HCT116 (cell line): ENCODE results near the gene EMX1. TPM values are rescaled to one million over a fixed set of nuclear protein-coding genes. Genes with fewer than 3 reads are reported as not detected.

Experiments used
- ATAC-seq: fragments of 200-7000 bp; cut with Tn5 transposase; 2 replicates; pipeline ENCODE4 v1.9.1; 2020; ENCODE audit warnings: mild to moderate bottlenecking, moderate library complexity
- BruUV-seq: library from RNA; stranded (reverse); fragments of 400-500 nt; replicated peaks from 2 replicates; lab custom pipeline; 2021; lab: Mats Ljungman, UMichigan
- CTCF ChIA-PET: fragments of 300-600 bp; sonication (Branson Sonifier 250); formaldehyde crosslinking; loops from one replicate; lab custom pipeline; 2021; ENCODE audit warnings: antibody characterized with exemption; lab: Charles Lee
- POLR2A ChIA-PET: fragments of 300-600, 350-600 bp; sonication (Branson Sonifier 250); formaldehyde crosslinking; loops from one replicate; lab custom pipeline; 2021; ENCODE audit warnings: antibody characterized with exemption; lab: Charles Lee
- RAD21 ChIA-PET, 2 experiments: fragments of 300-600 bp; sonication (Branson Sonifier 250); formaldehyde crosslinking; loops; one replicate each; lab custom pipeline; 2023; ENCODE audit warnings: low total read pairs in 2 of 2; ENCODE audit not compliant: uncharacterized antibody in 2 of 2, unreplicated experiment in 2 of 2, low non-redundant PET in 1 of 2; lab: Charles Lee
- DNase-seq: peaks from one replicate; pipeline ENCODE4 v3.0.0-alpha.2; 2010; ENCODE audit warnings: low read depth, low spot score
- H2AFZ ChIP-seq: fragments of 200-600 bp; shearing (Covaris generic), sonication (generic); 2 replicates; pipeline ENCODE4 v1.6.1; 2017; ENCODE audit warnings: low read depth, mixed run types, mixed read lengths, antibody characterized with exemption, low read length; ENCODE audit not compliant: poor library complexity, severe bottlenecking
- H3K27ac ChIP-seq: 2 replicates; pipeline ENCODE4 v1.5.1; 2012; ENCODE audit warnings: low read depth, low read length
- H3K27me3 ChIP-seq: fragments of 200-600 bp; sonication (generic); 2 replicates; pipeline ENCODE4 v1.6.1; 2016; ENCODE audit warnings: mixed run types, low read length, mixed read lengths; ENCODE audit not compliant: insufficient read depth
- H3K36me3 ChIP-seq, 2 experiments: fragments of 200-500 bp in 1 of 2; fragments of 200-600 bp in 1 of 2; sonication (Bioruptor generic) in 1 of 2; sonication (generic) in 1 of 2; 2 replicates each; pipeline versions ENCODE4 v1.5.1 to v1.6.1; 2014 to 2016; ENCODE audit warnings: low read length in 2 of 2, inconsistent platforms in 1 of 2, mixed read lengths in 1 of 2, mixed run types in 1 of 2; ENCODE audit not compliant: insufficient read depth in 2 of 2, control insufficient read depth in 1 of 2
- H3K4me1 ChIP-seq, 2 experiments: fragments of 200-600 bp in 1 of 2; sonication (generic) in 1 of 2; 2 replicates each; pipeline versions ENCODE4 v1.5.1 to v1.6.1; 2012 to 2017; ENCODE audit warnings: low read length in 2 of 2, inconsistent platforms in 1 of 2, mild to moderate bottlenecking in 1 of 2, mixed read lengths in 1 of 2, mixed run types in 1 of 2, moderate library complexity in 1 of 2; ENCODE audit not compliant: insufficient read depth in 2 of 2, control insufficient read depth in 1 of 2
- H3K4me2 ChIP-seq: fragments of 200-600 bp; sonication (generic); 2 replicates; pipeline ENCODE4 v1.6.1; 2017; ENCODE audit warnings: mixed run types, low read length, mixed read lengths
- H3K4me3 ChIP-seq, 2 experiments: fragments of 200-600 bp in 1 of 2; sonication (generic) in 1 of 2; replicated peaks in 1 of 2; 2 replicates each; pipeline ENCODE4 v1.5.1; 2011 to 2016; ENCODE audit warnings: low read length in 2 of 2, control low read depth in 1 of 2, low read depth in 1 of 2, mild to moderate bottlenecking in 1 of 2, mixed read lengths in 1 of 2, mixed run types in 1 of 2
- H3K79me2 ChIP-seq: fragments of 200-600 bp; sonication (generic); 2 replicates; pipeline ENCODE4 v1.6.1; 2017; ENCODE audit warnings: mild to moderate bottlenecking, mixed run types, low read length, moderate library complexity, mixed read lengths; ENCODE audit not compliant: insufficient read depth
- H3K9ac ChIP-seq: fragments of 200-600 bp; sonication (generic); 2 replicates; pipeline ENCODE4 v1.6.1; 2016; ENCODE audit warnings: low read length, mixed read lengths
- H3K9me2 ChIP-seq: fragments of 200-600 bp; sonication (generic), shearing (Covaris generic); 2 replicates; pipeline ENCODE4 v1.6.1; 2017; ENCODE audit warnings: mixed run types, mild to moderate bottlenecking, moderate library complexity; ENCODE audit not compliant: insufficient read depth
- H3K9me3 ChIP-seq, 2 experiments: fragments of 200-500 bp in 1 of 2; fragments of 200-600 bp in 1 of 2; sonication (Bioruptor generic) in 1 of 2; sonication (generic) in 1 of 2; 2 replicates each; pipeline ENCODE4 v1.6.1; 2014 to 2017; ENCODE audit warnings: low read length in 2 of 2, mixed read lengths in 2 of 2, inconsistent platforms in 1 of 2, low read depth in 1 of 2, mild to moderate bottlenecking in 1 of 2, mixed run types in 1 of 2, moderate library complexity in 1 of 2; ENCODE audit not compliant: control insufficient read depth in 1 of 2, insufficient read depth in 1 of 2
- H4K20me1 ChIP-seq: fragments of 200-600 bp; sonication (generic), shearing (Covaris generic); 2 replicates; pipeline ENCODE4 v1.6.1; 2017; ENCODE audit warnings: mixed run types, mild to moderate bottlenecking, moderate library complexity; ENCODE audit not compliant: insufficient read depth
- CBX3 ChIP-seq: IDR thresholded peaks from 2 replicates; pipeline ENCODE4 v1.6.1; 2012; ENCODE audit warnings: low read depth
- CEBPB ChIP-seq: IDR thresholded peaks from 2 replicates; pipeline ENCODE4 v1.6.1; 2012; ENCODE audit warnings: low read depth
- EGR1 ChIP-seq: IDR thresholded peaks from 2 replicates; pipeline ENCODE4 v1.6.1; 2012; ENCODE audit warnings: low read depth
- ELF1 ChIP-seq: IDR thresholded peaks from 2 replicates; pipeline ENCODE4 v1.6.1; 2012; ENCODE audit warnings: low read depth, borderline replicate concordance
- EZH2 ChIP-seq: fragments of 200-600 bp; sonication (generic); IDR thresholded peaks from 2 replicates; pipeline ENCODE4 v1.6.1; 2017; ENCODE audit warnings: antibody characterized with exemption, mixed run types
- FOSL1 ChIP-seq: IDR thresholded peaks from 2 replicates; pipeline ENCODE4 v1.6.1; 2012; ENCODE audit warnings: low read depth
- JUND ChIP-seq: IDR thresholded peaks from 2 replicates; pipeline ENCODE4 v1.6.1; 2012
- POLR2A ChIP-seq: IDR thresholded peaks from 2 replicates; pipeline ENCODE4 v1.7.0; 2011; ENCODE audit warnings: borderline replicate concordance; ENCODE audit not compliant: insufficient read depth, insufficient read length; ENCODE audit errors: extremely low read depth
- POLR2AphosphoS5 ChIP-seq: IDR thresholded peaks from 2 replicates; pipeline ENCODE4 v1.6.1; 2011; ENCODE audit warnings: mild to moderate bottlenecking, low read depth, low read length, moderate library complexity
- SIN3A ChIP-seq: IDR thresholded peaks from 2 replicates; pipeline ENCODE4 v1.6.1; 2012; ENCODE audit warnings: low read depth
- SRF ChIP-seq: IDR thresholded peaks from 2 replicates; pipeline ENCODE4 v1.6.1; 2012; ENCODE audit warnings: low read depth
- TCF7L2 ChIP-seq: IDR thresholded peaks from 2 replicates; pipeline ENCODE4 v1.7.0; 2011; ENCODE audit warnings: borderline replicate concordance, inconsistent platforms; ENCODE audit not compliant: insufficient read depth, insufficient read length; ENCODE audit errors: extremely low read depth
- YY1 ChIP-seq: IDR thresholded peaks from 2 replicates; pipeline ENCODE4 v1.6.1; 2011; ENCODE audit warnings: low read length, low read depth, moderate library complexity, mild to moderate bottlenecking; ENCODE audit not compliant: insufficient replicate concordance; ENCODE audit errors: extremely low read depth
- ZFX ChIP-seq: fragments of 450-650 bp; IDR thresholded peaks from 2 replicates; pipeline ENCODE4 v1.6.1; 2017
- ZNF274 ChIP-seq: fragments of 200-500 bp; sonication (Bioruptor generic); IDR thresholded peaks from 2 replicates; pipeline ENCODE4 v1.6.1; 2014; ENCODE audit warnings: mild to moderate bottlenecking, low read depth, low read length, inconsistent platforms
- intact Hi-C: fragments of 100-400 bp; cut with micrococcal nuclease; formaldehyde crosslinking; loops from 2 replicates; pipeline ENCODE4 v1.10.0; 2022
- total RNA-seq: library from RNA; stranded (reverse); gene quantifications from one replicate; pipeline ENCODE4 v1.2.1, GENCODE V29; 2021; ENCODE audit not compliant: unreplicated experiment
- TF ChIP-seq, protein P1 (sequence below): IDR thresholded peaks from 2 replicates; pipeline ENCODE4 v1.6.1; 2011; ENCODE audit warnings: mild to moderate bottlenecking, low read length, moderate library complexity; ENCODE audit not compliant: insufficient replicate concordance; ENCODE audit errors: extremely low read depth
- TF ChIP-seq, protein P2 (sequence below): IDR thresholded peaks from 2 replicates; pipeline ENCODE4 v1.6.1; 2012

Gene EMX1
- total RNA-seq, 1 experiment from 2014 or later = 3.1 TPM

DNA sequence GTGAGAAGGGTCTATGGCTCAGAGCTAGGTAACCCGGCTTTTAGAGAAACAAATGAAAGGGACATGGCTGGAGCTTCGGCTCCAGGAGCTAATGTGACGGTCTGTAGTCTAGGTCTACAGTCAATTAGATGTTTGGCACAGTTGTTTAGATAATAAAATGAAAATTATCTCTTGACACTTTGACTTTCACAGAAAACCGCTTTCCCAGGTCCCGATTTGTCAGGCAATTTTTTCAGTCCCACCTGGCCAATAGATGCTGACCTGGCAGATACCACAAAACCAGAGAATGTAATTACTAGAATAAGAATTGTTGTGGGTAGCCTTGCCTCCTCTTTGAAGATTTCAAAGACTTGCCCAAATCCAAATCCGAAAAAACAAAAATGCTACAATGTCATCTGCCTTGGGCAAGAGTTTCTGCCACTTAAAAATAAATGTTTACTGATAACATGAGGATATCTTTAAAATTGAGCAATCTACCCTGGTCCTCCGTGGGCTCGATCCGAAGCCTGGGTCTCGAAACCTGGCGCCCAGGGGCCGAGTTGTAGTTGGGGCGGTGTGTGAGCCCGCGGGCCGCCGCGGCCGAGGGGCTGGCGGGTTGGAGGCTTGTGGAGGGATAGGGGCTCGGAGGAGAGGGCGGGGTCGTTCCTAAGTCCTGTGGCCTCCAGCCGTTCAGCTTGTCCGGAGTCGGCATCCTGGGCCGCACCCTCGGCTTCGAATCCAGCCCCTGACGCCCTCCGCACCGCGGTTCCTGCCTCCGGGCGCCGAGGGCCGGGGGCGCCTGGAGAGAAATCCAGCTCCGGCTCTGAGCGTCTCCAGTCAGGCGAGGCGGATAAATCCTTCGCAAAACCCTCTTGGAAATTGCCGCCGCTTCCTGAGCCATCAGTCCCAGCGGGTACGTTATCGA lies 2.3 kb downstream of the EMX1 start:
- ATAC-seq (no peak), DNase-seq (no peak)
- Histone ChIP-seq H2AFZ (no peak overlapping the region), H4K20me1 (no peaks in the 10 kb centered on the region), H3K9ac (no peak overlapping the region), H3K36me3 (no peaks in the 10 kb centered on the region), H3K4me3 (no peak overlapping the region), H3K4me2 (no peak overlapping the region), H3K4me1 (peaks cover 9 to 28% of the 10 kb centered on the region in 2 experiments), H3K9me3 (no peaks in the 10 kb centered on the region), H3K27me3 (no peaks in the 10 kb centered on the region), H3K79me2 (no peaks in the 10 kb centered on the region), H3K9me2 (no peaks in the 10 kb centered on the region), H3K27ac (no peak overlapping the region)
- ChIA-PET RAD21 (no interaction called here), POLR2A (no interaction called here), CTCF (no interaction called here)
- intact Hi-C loops = no loop called here
- TF ChIP-seq ELF1 = no peak
- TF ChIP-seq, protein P1, sequence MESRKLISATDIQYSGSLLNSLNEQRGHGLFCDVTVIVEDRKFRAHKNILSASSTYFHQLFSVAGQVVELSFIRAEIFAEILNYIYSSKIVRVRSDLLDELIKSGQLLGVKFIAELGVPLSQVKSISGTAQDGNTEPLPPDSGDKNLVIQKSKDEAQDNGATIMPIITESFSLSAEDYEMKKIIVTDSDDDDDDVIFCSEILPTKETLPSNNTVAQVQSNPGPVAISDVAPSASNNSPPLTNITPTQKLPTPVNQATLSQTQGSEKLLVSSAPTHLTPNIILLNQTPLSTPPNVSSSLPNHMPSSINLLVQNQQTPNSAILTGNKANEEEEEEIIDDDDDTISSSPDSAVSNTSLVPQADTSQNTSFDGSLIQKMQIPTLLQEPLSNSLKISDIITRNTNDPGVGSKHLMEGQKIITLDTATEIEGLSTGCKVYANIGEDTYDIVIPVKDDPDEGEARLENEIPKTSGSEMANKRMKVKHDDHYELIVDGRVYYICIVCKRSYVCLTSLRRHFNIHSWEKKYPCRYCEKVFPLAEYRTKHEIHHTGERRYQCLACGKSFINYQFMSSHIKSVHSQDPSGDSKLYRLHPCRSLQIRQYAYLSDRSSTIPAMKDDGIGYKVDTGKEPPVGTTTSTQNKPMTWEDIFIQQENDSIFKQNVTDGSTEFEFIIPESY = no peak
- TF ChIP-seq JUND = no peak
- TF ChIP-seq CBX3 = no peak
- TF ChIP-seq EZH2 = no peak
- TF ChIP-seq, protein P2, sequence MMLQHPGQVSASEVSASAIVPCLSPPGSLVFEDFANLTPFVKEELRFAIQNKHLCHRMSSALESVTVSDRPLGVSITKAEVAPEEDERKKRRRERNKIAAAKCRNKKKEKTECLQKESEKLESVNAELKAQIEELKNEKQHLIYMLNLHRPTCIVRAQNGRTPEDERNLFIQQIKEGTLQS = no peak
- TF ChIP-seq FOSL1 = no peak
- TF ChIP-seq ZFX = no peak
- TF ChIP-seq TCF7L2 = no peak
- TF ChIP-seq SIN3A = no peak
- no peak for TF ChIP-seq CEBPB
- no peak for TF ChIP-seq EGR1
- no peak for TF ChIP-seq POLR2A
- TF ChIP-seq POLR2AphosphoS5 = no peak
- TF ChIP-seq YY1 = no peak
- TF ChIP-seq SRF = no peak
- TF ChIP-seq ZNF274 = no peak
- TSS peak; percentile 34 for BruUV-seq
